ENCODE data around the gene LYSMD3.
A peak's percentile ranks its signal among the peaks of the same experiment; 100 is the strongest.

Gene LYSMD3

DNA sequence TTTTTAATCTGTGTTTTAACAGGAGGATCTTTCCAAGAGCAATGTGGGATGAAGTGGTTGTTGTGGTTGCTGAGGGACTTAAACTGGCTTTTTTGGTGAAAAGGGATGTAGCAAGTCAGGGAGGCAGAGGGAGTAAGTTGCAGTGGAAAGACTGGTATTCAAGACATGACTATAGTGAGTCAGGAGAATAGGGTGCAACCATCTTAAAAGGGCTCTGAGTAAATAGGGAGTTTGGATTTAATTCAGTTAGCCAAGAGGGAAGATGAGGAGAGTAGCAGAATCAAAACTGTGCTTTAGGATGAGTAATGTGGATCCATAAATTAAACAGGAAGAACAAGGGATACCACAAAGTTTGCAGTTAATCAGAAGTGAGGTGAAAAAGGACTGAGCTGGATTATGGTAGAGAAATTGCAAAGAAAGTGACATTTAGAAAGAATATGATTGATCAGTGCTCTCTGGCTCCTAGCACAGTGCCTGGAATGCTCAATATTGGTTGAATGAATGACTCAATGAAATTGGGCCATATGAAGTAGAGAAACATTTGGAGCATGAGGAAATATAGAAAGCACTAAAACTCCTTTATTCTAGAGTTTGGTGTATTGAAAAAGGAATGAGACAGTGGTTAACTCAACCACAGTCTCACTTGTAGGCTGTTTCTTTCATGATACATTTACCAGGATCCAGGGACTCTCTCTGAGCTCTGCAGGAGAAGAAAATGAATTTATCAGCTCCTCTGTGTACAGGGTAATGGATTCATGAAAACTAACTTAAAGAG, 49.6 kb downstream of the LYSMD3 start:
- no peak for DNase-seq

DNA sequence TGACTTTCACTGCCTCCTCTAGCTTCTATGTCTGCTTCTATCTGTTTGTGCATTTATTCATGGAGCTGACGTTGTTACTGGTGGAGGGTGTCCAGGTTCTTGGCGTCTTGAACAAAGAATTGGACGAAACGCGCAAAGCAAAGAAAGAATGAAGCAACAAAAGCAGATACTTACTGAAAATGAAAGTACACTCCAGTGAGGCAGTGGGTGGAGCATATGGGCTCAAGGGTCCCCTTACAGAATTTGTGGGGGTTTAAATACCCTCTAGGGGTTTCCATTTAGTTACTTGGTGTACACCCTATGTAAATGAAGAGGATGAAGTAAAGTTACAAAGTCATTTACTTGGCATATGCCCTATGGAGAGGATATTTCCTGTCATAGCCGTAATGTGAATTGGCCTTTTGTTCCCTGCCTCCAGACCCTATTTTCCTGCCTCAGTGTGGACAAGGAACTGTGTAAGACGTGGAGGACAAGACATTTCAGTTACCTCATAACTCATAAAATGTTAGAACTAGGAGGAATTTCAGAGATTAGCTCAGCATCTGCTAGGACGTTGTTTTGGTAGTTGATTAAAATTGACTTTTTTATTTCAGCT, 51.7 kb downstream of the LYSMD3 start:
- no peak for DNase-seq

DNA sequence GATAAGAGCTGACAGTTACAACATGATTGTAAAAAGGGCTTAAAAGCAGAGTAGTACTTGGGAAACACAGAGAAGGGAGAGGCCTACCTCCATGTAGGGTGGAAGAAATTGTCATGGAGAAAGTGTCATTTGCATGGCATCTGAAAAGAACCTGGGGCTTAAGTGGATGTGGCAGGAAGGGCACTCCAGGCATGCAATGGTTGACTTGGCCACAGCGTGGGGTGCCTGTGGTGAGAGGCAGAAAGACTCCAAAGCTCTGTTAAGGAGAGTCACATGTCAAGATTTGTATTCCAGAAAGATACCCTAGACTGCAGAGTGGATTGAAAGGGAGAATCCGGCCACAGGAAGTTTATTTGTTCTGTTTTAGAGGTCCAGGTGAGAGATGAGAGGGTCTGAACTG, 52.3 kb downstream of the LYSMD3 start:
- DNase-seq: no peak

DNA sequence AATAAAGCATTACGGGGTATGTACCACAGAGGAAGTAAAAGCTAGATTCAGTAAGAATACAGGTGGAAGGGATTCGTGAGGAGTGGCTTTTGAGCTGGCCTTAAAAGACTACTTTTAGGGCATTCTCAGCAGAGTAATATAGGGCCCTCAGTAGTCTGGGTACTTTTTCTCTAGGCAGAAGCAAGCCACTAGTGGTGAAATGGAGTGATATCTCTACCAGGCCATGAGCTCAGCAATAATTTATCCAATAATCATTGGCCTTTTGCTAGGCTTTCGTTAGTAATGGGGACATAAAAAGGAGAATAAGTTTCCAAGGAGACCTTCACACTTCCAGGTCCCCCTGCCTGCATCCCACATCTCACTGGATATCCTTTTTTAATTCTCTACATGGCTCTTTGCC, 53.0 kb downstream of the LYSMD3 start:
- DNase-seq: peak in 1 of 2 experiments; percentile 27

DNA sequence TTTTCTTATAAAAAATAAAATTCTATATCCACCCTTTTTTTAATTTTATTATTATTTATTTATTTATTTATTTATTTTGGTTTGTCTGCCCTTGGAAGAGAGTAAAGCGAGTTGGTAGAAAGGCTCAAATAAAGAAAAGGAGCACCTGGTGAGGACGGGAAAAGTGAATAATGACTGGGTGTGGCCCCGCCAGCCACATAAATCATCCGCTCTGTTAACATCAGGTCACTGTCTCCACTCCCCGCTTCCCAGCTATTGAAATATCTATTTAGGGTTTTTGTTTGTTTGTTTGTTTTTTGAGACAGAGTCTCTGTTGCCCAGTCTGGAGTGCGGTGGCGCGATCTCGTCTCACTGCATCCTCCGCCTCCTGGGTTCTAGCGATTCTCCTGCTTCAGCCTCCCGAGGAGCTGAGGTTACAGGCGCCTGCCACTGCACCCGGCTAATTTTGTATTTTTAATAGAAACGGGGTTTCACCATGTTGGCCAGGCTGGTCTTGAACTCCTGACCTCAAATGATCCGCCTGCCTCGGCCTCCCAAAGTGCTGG, 53.9 kb downstream of the LYSMD3 start:
- DNase-seq: no peak

DNA sequence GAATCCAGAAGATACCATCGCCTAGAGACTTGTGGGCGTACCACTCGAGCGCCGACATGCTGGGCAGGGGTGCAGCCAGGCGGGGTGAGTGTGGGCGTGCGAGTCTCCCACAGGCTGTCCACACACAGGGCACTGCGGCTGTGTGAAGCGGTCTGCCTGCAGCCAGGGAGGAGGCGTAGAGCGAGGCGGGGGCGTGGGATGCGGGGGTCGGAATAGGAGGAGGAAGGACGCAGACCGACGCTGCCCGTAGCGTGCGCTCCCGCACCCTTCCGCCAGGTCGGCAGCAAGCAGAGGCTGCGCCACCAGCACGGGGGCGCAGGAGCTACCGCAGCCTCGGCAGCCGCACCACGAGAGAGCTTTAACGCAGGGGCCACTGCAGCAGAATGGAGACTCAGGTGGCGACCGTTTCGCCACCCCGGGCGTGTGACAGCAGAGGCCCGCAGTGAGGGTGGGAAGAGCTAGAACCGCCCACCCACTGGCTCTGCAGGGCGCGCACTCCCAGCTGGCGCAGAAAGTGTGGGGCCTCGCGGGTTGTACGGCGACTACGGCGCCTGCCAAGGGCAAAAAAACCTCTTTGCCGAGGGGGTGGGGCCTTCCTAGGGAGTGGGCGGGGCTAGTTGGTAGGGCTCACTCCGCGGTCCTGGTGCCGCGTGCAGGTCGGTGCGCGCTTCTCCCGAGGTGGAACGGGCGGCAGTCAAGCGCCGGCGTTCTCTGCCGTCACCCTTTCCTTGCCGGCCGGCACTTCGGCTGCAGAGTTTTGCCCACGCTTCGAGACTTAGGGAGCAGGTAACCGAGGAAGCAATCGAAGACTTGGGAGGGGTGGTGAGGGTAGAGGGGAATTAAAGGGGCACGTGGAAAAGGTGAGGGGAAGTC, 54.9 kb downstream of the LYSMD3 start, which contains the start of the genes MBLAC2 and POLR3G:
Gene MBLAC2 (minus strand): TSS at position 537 of the 873 bp plus-strand sequence. CDS start 479 bp downstream, at position 58.
Gene POLR3G (plus strand): TSS at position 630 of the 873 bp plus-strand sequence. CDS start 10,704 bp downstream, outside the sequence.
- DNase-seq: peak; percentile 87 to 93

DNA sequence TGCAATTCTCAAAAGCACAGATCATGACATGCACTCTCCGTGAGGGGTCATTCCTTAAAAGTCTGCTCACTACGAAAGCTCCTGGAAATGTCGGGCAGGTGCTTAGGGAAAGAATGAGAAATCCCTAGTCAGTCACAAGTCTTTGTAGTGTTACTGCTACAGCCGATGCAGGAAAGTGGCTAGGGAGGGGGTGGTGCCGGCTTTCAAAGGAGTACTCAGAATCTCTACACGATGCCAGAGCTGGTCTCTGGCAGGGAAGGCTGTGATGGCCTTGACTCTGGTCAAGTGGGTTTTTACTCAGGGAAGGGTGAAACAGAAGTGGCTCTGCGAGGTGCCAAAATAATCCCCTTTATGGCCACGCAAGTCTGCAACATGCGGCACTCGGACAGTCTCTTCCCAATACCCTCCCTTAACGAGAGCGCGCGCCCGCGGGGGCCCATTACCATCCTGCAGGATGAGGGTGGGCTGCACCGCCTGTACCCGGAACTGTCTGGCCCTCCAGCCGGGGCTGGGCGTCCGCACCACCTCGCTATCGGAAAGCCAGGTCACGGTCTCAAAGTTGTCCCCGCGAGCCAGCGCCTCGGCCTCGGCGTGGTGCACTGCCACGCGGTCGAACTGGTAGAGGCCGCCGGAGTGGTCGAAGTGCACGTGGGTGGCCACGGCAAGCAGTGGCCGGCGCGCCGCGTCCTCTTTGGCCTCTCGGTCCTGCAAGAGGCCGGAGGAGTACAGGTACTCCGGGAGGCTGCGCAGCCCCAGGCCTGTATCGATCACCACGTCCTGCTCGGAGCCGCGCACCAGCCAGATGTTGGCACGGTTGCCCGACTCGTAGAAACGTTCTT, 55.8 kb downstream of the LYSMD3 start:
- DNase-seq: peak; percentile 33 to 61

DNA sequence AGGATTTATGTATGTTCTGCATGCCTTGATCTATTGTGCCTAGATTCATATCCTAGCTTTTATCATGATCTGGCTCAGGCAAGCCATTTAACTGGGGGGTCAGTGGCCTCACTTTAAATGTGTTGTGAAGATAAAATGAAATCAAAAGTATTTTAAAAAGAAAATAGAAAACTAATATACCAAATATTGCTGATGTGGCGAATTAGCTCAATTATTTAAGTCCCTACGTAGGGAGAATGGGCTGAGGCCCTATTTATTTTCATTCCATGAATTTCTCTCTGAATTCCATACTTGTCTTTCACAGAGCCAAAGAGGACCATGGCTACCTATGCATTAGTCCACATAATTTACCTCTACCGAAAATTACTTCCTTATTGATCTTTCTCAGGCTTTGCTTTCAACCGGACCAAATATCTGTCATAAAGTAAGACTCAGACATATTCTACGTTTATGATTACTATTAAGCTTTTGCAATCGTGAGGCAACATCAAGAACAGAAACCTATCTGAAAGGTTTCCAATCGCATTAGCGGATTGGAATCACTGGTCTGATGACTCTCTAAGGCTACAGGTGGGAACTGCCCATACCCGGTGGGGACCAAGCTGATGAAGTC, 56.5 kb downstream of the LYSMD3 start:
- DNase-seq: no peak
